ENCODE data around the gene CRIM1. TPM values are rescaled to one million over a fixed set of nuclear protein-coding genes. Genes with fewer than 3 reads are reported as not detected.

The CRIM1 gene
- total RNA-seq, 1 donor from 2014 or later = 61.8 TPM

GRCh38 chr2:36409335-36409734, 53.8 kb downstream of the CRIM1 start:
- no peak for DNase-seq (ENCODE audit: low spot score in 2 of 2, unreplicated experiment in 2 of 2)
- no peaks in the 10 kb centered on the region for H3K9me3 Mint-ChIP-seq
- H3K27me3 Mint-ChIP-seq (ENCODE audit: low read depth) = no peaks in the 10 kb centered on the region
- H3K4me1 Mint-ChIP-seq = peaks cover 41% of the 10 kb centered on the region
- no peak overlapping the region for H3K27ac Mint-ChIP-seq
- no peak for TF ChIP-seq CTCF (IDR thresholded peaks at IDR 0.05; ENCODE audit: unreplicated experiment)
- H3K36me3 Mint-ChIP-seq = no peaks in the 10 kb centered on the region
- no peak overlapping the region for H3K4me3 Mint-ChIP-seq

GRCh38 chr2:36409935-36410334, 54.4 kb downstream of the CRIM1 start:
- Mint-ChIP-seq H3K4me3 (no peak overlapping the region), H3K36me3 (no peaks in the 10 kb centered on the region), H3K9me3 (no peaks in the 10 kb centered on the region), H3K27ac (no peak overlapping the region), H3K27me3 (ENCODE audit: low read depth) (no peaks in the 10 kb centered on the region), H3K4me1 (peaks cover 43% of the 10 kb centered on the region)
- DNase-seq (ENCODE audit: low spot score in 2 of 2, unreplicated experiment in 2 of 2) = no peak
- TF ChIP-seq CTCF (IDR thresholded peaks at IDR 0.05; ENCODE audit: unreplicated experiment) = no peak

GRCh38 chr2:36410681-36411080, 55.1 kb downstream of the CRIM1 start:
- peaks cover 46% of the 10 kb centered on the region for H3K4me1 Mint-ChIP-seq
- H3K4me3 Mint-ChIP-seq = no peak overlapping the region
- TF ChIP-seq CTCF (IDR thresholded peaks at IDR 0.05; ENCODE audit: unreplicated experiment) = no peak
- no peak for DNase-seq (ENCODE audit: low spot score in 2 of 2, unreplicated experiment in 2 of 2)
- no peaks in the 10 kb centered on the region for H3K36me3 Mint-ChIP-seq
- no peaks in the 10 kb centered on the region for H3K27me3 Mint-ChIP-seq (ENCODE audit: low read depth)
- no peak overlapping the region for H3K27ac Mint-ChIP-seq
- no peaks in the 10 kb centered on the region for H3K9me3 Mint-ChIP-seq

- Mint-ChIP-seq H3K27me3 (ENCODE audit: low read depth) (no peaks in the 10 kb centered on the region), H3K4me3 (no peak overlapping the region), H3K27ac (peak overlapping the region; percentile 31), H3K9me3 (no peaks in the 10 kb centered on the region), H3K4me1 (peaks cover 52% of the 10 kb centered on the region), H3K36me3 (no peaks in the 10 kb centered on the region)
- no peak for TF ChIP-seq CTCF (IDR thresholded peaks at IDR 0.05; ENCODE audit: unreplicated experiment)
- no peak for DNase-seq (ENCODE audit: low spot score in 2 of 2, unreplicated experiment in 2 of 2)
These were observed 56.4 kb downstream of the CRIM1 start for GRCh38 chr2:36411962-36412444.

GRCh38 chr2:36413218-36413617, 57.6 kb downstream of the CRIM1 start:
- DNase-seq (ENCODE audit: low spot score in 2 of 2, unreplicated experiment in 2 of 2) = no peak
- H3K27me3 Mint-ChIP-seq (ENCODE audit: low read depth) = no peaks in the 10 kb centered on the region
- H3K27ac Mint-ChIP-seq = peak overlapping the region; percentile 47
- H3K4me1 Mint-ChIP-seq = peaks cover 46% of the 10 kb centered on the region
- no peak overlapping the region for H3K4me3 Mint-ChIP-seq
- H3K36me3 Mint-ChIP-seq = no peaks in the 10 kb centered on the region
- no peak for TF ChIP-seq CTCF (IDR thresholded peaks at IDR 0.05; ENCODE audit: unreplicated experiment)
- H3K9me3 Mint-ChIP-seq = no peaks in the 10 kb centered on the region

- no peaks in the 10 kb centered on the region for H3K9me3 Mint-ChIP-seq
- peaks cover 46% of the 10 kb centered on the region for H3K4me1 Mint-ChIP-seq
- H3K27me3 Mint-ChIP-seq (ENCODE audit: low read depth) = no peaks in the 10 kb centered on the region
- no peaks in the 10 kb centered on the region for H3K36me3 Mint-ChIP-seq
- no peak for TF ChIP-seq CTCF (IDR thresholded peaks at IDR 0.05; ENCODE audit: unreplicated experiment)
- no peak for DNase-seq (ENCODE audit: low spot score in 2 of 2, unreplicated experiment in 2 of 2)
- no peak overlapping the region for H3K27ac Mint-ChIP-seq
- no peak overlapping the region for H3K4me3 Mint-ChIP-seq
These were observed 58.7 kb downstream of the CRIM1 start for GRCh38 chr2:36414307-36414706.
